Spleen (tissue), 11 donors: ENCODE data around the gene LYZL4. TPM values are rescaled to one million over a fixed set of nuclear protein-coding genes. Genes with fewer than 3 reads are reported as not detected.

Experiments
- DNase-seq: peaks from one replicate; pipeline ENCODE4 v3.0.0-alpha.2; 2020
- H3K27ac ChIP-seq, 8 donors: fragments of 200-600 bp; sonication (generic) in 7 of 8; 1 replicate in 4 of 8; 2 replicates in 4 of 8; pipeline versions ENCODE4 v1.5.0 to v1.8.0; 2016 to 2021; ENCODE audit warnings: inconsistent platforms in 4 of 8, mild to moderate bottlenecking in 4 of 8, moderate library complexity in 1 of 8
- H3K27me3 ChIP-seq, 7 donors: fragments of 200-600 bp; sonication (generic) in 6 of 7; replicated peaks in 1 of 7; 1 replicate in 4 of 7; 2 replicates in 3 of 7; pipeline versions ENCODE4 v1.5.0 to v1.8.0; 2016 to 2021; ENCODE audit warnings: inconsistent platforms in 3 of 7, mild to moderate bottlenecking in 1 of 7
- H3K36me3 ChIP-seq, 6 donors: fragments of 200-600 bp; sonication (generic) in 5 of 6; 1 replicate in 4 of 6; 2 replicates in 2 of 6; pipeline versions ENCODE4 v1.5.0 to v1.8.0; 2016 to 2021; ENCODE audit warnings: inconsistent platforms in 2 of 6
- H3K4me1 ChIP-seq, 6 donors: fragments of 200-600 bp; sonication (generic) in 5 of 6; 1 replicate in 3 of 6; 2 replicates in 3 of 6; pipeline versions ENCODE4 v1.5.0 to v1.8.0; 2016 to 2021; ENCODE audit warnings: inconsistent platforms in 3 of 6
- H3K4me3 ChIP-seq, 8 donors: fragments of 200-600 bp; sonication (generic) in 7 of 8; 1 replicate in 4 of 8; 2 replicates in 4 of 8; pipeline versions ENCODE4 v1.5.0 to v1.8.0; 2016 to 2021; ENCODE audit warnings: inconsistent platforms in 4 of 8, mild to moderate bottlenecking in 4 of 8, moderate library complexity in 2 of 8
- H3K9me3 ChIP-seq, 8 donors: fragments of 200-600 bp; sonication (generic) in 7 of 8; 1 replicate in 4 of 8; 2 replicates in 4 of 8; pipeline versions ENCODE4 v1.5.0 to v1.8.0; 2016 to 2021; ENCODE audit warnings: inconsistent platforms in 4 of 8
- POLR2A ChIP-seq, 3 donors: fragments of 450-650 bp; IDR thresholded peaks; one replicate each; pipeline ENCODE4 v1.5.1; 2017; ENCODE audit warnings: antibody characterized with exemption in 3 of 3, mild to moderate bottlenecking in 1 of 3
- POLR2AphosphoS5 ChIP-seq, 3 donors: sonication (generic); formaldehyde crosslinking; IDR thresholded peaks; one replicate each; pipeline ENCODE4 v1.5.1; 2017; ENCODE audit warnings: antibody characterized with exemption in 3 of 3
- WGBS, 5 donors: extraction: QIAGEN DNeasy Blood & Tissue Kit in 3 of 5; methylation state at CpG; one replicate each; pipeline versions ENCODE4 v1.1.5 to v1.1.7; 2013 to 2018; 5-methylcytosine and 5-hydroxymethylcytosine counted together
- intact Hi-C: fragments of 100-400 bp; cut with DNase I; formaldehyde crosslinking; loops from one replicate; pipeline ENCODE4 v1.15.0; 2023; ENCODE audit warnings: low total_unique reads
- polyA plus RNA-seq, 3 donors: library from polyadenylated mRNA; stranded (reverse); fragments of 200-250 nt; gene quantifications; one replicate each; pipeline ENCODE4 v1.2.1, GENCODE V29; 2013
- total RNA-seq, 7 donors: library from RNA; depleted of rRNA in 3 of 7; stranded (reverse); fragments of >200 nt in 3 of 7; fragmentation: NEBNext Ultra II Directional in 4 of 7; extraction: Animal tissue kit (Norgen Biotek cat#: 25700) in 4 of 7; gene quantifications; one replicate each; pipeline versions ENCODE4 v1.1.0 to v1.2.1, GENCODE V29; 2016 to 2021
- TF ChIP-seq, protein P1 (sequence below), 11 experiments: fragments of 200-600 bp in 7 of 11; fragments of 450-650 bp in 4 of 11; sonication (generic) in 4 of 11; IDR thresholded peaks in 8 of 11; conservative IDR thresholded peaks in 3 of 11; 1 replicate in 7 of 11; 2 replicates in 4 of 11; pipeline versions ENCODE4 v1.4.0 to v1.8.0; 2016 to 2021; ENCODE audit warnings: antibody characterized with exemption in 11 of 11, inconsistent platforms in 4 of 11, mild to moderate bottlenecking in 1 of 11
- donor health status: healthy with polysubstance abuse.
- donor health status: DM: no; HTN: no; CAD: no; lungs with moderate emphysema.
- donor health status: DM: no; HTN: no; CAD: no.
- donor health status: Bipolar disorder and iron deficiency.
- donor health status: healthy.
- donor health status: DM: no; HTN: no; CAD: no.
- donor health status: DM: yes; HTN: yes; CAD: no.

LYZL4 gene
- total and polyA plus RNA-seq, 10 donors: 0.45 to 0.76 TPM; not detected in 8

DNA sequence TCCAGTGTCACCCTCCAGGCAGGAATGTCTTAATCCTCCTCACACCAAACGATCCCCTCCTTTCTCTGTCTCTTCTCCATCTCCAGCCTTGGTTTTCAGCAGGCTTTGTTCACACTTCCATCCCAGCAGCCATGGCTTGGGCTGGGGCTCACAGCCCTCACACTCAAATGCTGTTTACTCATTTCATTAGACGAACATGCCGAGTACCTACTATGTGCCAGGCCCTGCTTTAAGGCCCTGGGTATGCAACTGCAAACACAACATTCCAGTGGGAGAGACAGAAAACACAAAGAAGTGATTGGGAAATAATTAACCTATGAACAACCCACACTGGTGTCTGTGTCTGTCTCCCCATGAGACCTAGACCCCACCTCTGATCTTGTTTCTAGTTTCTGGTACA lies 43.9 kb downstream of the LYZL4 start:
- Histone ChIP-seq H3K36me3 (no peaks in the 10 kb centered on the region), H3K9me3 (peaks cover 0 to 13% (median 5%) of the 10 kb centered on the region in 8 donors), H3K27ac (no peak overlapping the region), H3K4me3 (no peak overlapping the region), H3K4me1 (peaks cover 0 to 9% (median 2%) of the 10 kb centered on the region in 6 donors), H3K27me3 (no peaks in the 10 kb centered on the region)
- 70 to 85% (median 81%) methylated on average over 3 of the region's 3 CpGs for WGBS, 5 donors
- TF ChIP-seq POLR2AphosphoS5 (IDR thresholded peaks at IDR 0.05): no peak
- no peak for DNase-seq
- intact Hi-C loops: no loop called here

DNA sequence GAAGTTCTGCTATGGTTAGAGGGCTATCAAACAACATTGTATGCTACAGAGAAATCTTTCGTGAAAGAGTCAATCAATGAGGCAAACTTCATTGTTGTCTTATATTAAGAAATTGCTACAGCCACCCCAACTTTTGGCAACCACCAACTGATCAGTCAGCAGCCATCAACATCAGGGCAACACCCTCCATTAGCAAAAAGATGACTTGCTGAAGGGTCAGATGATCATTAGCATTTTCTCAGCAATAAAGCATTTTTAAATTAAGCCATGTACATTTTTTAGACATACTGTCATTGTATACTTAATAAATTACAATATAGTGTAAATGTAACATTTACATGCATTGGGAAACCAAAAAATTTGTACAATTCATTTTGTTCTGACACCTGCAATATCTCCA lies 53.1 kb downstream of the LYZL4 start:
- no peaks in the 10 kb centered on the region for H3K36me3 ChIP-seq
- no peaks in the 10 kb centered on the region for H3K4me1 ChIP-seq
- H3K4me3 ChIP-seq: no peak overlapping the region
- H3K27ac ChIP-seq: no peak overlapping the region
- intact Hi-C loops: no loop called here
- H3K9me3 ChIP-seq: peaks cover 0 to 10% (median 0%) of the 10 kb centered on the region in 8 donors
- TF ChIP-seq POLR2A (IDR thresholded peaks at IDR 0.05) (no peak), POLR2AphosphoS5 (IDR thresholded peaks at IDR 0.05) (no peak)
- TF ChIP-seq, protein P1, sequence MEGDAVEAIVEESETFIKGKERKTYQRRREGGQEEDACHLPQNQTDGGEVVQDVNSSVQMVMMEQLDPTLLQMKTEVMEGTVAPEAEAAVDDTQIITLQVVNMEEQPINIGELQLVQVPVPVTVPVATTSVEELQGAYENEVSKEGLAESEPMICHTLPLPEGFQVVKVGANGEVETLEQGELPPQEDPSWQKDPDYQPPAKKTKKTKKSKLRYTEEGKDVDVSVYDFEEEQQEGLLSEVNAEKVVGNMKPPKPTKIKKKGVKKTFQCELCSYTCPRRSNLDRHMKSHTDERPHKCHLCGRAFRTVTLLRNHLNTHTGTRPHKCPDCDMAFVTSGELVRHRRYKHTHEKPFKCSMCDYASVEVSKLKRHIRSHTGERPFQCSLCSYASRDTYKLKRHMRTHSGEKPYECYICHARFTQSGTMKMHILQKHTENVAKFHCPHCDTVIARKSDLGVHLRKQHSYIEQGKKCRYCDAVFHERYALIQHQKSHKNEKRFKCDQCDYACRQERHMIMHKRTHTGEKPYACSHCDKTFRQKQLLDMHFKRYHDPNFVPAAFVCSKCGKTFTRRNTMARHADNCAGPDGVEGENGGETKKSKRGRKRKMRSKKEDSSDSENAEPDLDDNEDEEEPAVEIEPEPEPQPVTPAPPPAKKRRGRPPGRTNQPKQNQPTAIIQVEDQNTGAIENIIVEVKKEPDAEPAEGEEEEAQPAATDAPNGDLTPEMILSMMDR (IDR thresholded peaks at IDR 0.05 in 8 of 11, conservative IDR thresholded peaks at IDR 0.05 in 3 of 11): no peak
- WGBS, 5 donors: 88 to 93% (median 91%) methylated on average over 1 of the region's 1 CpG
- no peak for DNase-seq
- no peaks in the 10 kb centered on the region for H3K27me3 ChIP-seq

DNA sequence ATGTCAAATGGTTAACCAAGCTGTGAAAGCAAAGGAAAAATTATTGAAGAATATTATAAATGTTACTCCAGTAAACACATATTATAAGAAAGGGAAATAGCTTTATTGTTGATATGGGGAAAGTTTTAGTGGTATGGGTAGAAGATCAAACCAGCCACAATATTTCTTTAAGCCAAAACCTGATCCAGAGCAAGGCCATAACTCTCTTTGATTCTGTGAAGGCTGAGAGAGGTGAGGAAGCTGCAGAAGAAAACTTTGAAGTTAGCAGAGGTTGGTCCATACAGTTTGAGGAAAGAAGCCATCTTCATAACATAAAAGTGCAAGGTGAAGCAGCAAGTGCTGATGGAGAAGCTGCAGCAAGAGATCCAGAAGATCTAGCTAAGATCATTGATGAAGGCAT lies 54.8 kb downstream of the LYZL4 start:
- Histone ChIP-seq H3K27me3 (no peaks in the 10 kb centered on the region), H3K4me3 (no peak overlapping the region), H3K4me1 (no peaks in the 10 kb centered on the region), H3K27ac (no peak overlapping the region), H3K9me3 (peaks cover 0 to 8% (median 0%) of the 10 kb centered on the region in 8 donors), H3K36me3 (no peaks in the 10 kb centered on the region)
- no peak for DNase-seq
- intact Hi-C loops: no loop called here
- TF ChIP-seq POLR2A (IDR thresholded peaks at IDR 0.05) (no peak), POLR2AphosphoS5 (IDR thresholded peaks at IDR 0.05) (no peak)
- TF ChIP-seq, protein P1 (IDR thresholded peaks at IDR 0.05 in 8 of 11, conservative IDR thresholded peaks at IDR 0.05 in 3 of 11): no peak

DNA sequence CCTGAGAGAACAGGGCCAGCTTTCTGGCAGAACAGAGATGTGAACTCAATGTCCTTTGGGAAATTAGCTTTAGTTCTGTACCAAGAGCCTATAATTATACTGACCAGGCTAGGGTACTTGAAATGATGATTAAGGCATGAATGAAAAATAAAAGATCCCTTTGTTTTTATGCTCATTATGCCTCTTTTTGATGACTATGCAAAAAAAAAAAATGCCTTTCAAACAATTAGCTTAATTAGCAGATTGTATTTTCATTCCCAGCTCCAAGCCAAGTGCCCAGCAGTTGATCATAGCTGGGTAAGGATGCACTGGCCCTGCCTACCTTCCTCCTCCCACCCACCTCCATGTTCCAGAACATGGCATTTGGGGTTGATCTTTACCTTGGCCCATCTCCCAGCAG lies 56.8 kb downstream of the LYZL4 start:
- Histone ChIP-seq H3K27ac (no peak overlapping the region), H3K4me3 (no peak overlapping the region), H3K36me3 (no peaks in the 10 kb centered on the region), H3K27me3 (no peaks in the 10 kb centered on the region), H3K9me3 (peaks cover 0 to 8% (median 0%) of the 10 kb centered on the region in 8 donors), H3K4me1 (no peaks in the 10 kb centered on the region)
- intact Hi-C loops: no loop called here
- TF ChIP-seq, protein P1 (IDR thresholded peaks at IDR 0.05 in 8 of 11, conservative IDR thresholded peaks at IDR 0.05 in 3 of 11): no peak
- no peak for TF ChIP-seq POLR2AphosphoS5 (IDR thresholded peaks at IDR 0.05)
- no peak for TF ChIP-seq POLR2A (IDR thresholded peaks at IDR 0.05)
- DNase-seq: no peak

DNA sequence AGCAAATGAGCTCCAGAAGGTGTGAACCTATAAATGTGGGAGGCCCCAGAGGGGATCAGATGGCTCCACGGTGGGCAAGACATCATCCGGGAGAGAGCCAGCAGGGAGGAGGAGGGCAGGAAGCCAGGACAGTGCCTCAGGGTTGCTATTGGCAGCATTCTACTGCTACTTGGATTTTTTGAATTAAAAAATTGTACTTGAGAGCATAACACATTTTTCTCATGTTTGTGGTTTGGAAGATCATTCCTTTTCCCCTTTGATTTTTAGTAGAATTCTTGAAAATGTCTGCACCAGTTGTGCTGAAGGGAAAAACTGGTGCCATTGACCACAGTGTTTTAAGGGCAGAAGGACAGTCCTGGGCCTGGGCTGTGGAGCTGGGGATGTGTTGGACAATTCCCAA lies 59.2 kb downstream of the LYZL4 start:
- H3K36me3 ChIP-seq: no peaks in the 10 kb centered on the region
- H3K4me1 ChIP-seq: no peaks in the 10 kb centered on the region
- no peak for DNase-seq
- TF ChIP-seq POLR2A (IDR thresholded peaks at IDR 0.05): no peak
- no peak for TF ChIP-seq POLR2AphosphoS5 (IDR thresholded peaks at IDR 0.05)
- TF ChIP-seq, protein P1 (IDR thresholded peaks at IDR 0.05 in 8 of 11, conservative IDR thresholded peaks at IDR 0.05 in 3 of 11): no peak
- WGBS, 5 donors: 62 to 80% (median 74%) methylated on average over 2 of the region's 2 CpGs
- no peak overlapping the region for H3K27ac ChIP-seq
- no peaks in the 10 kb centered on the region for H3K27me3 ChIP-seq
- peaks cover 0 to 4% (median 0%) of the 10 kb centered on the region in 8 donors for H3K9me3 ChIP-seq
- H3K4me3 ChIP-seq: no peak overlapping the region
- intact Hi-C loops: no loop called here
